Mucosa of descending colon (tissue), 3 donors: ENCODE data around the gene SUN2. TPM values are rescaled to one million over a fixed set of nuclear protein-coding genes. Genes with fewer than 3 reads are reported as not detected.
A peak's percentile ranks its signal among the peaks of the same experiment; 100 is the strongest.

Experiments used
- ATAC-seq: fragments of 200-7000 bp; cut with Tn5 transposase; one replicate; pipeline ENCODE4 v1.9.1; 2020; ENCODE audit warnings: mild to moderate bottlenecking, moderate library complexity
- DNase-seq, 3 donors: peaks; one replicate each; pipeline ENCODE4 v3.0.0-alpha.2; 2020
- H3K36me3 ChIP-seq: fragments of 200-600 bp; one replicate; pipeline ENCODE4 v1.8.0; 2021; ENCODE audit warnings: low read depth, mild to moderate bottlenecking
- H3K4me1 ChIP-seq: fragments of 200-600 bp; one replicate; pipeline ENCODE4 v1.8.0; 2021; ENCODE audit warnings: low read depth, mild to moderate bottlenecking
- H3K4me3 ChIP-seq: fragments of 200-600 bp; one replicate; pipeline ENCODE4 v1.8.0; 2021; ENCODE audit warnings: mild to moderate bottlenecking
- H3K9me3 ChIP-seq: fragments of 200-600 bp; one replicate; pipeline ENCODE4 v1.8.0; 2021; ENCODE audit warnings: mild to moderate bottlenecking
- intact Hi-C, 2 donors: fragments of 100-400 bp; cut with DNase I in 1 of 2; cut with micrococcal nuclease in 1 of 2; formaldehyde crosslinking; loops; one replicate each; pipeline versions ENCODE4 v1.11.0 to v1.11.1; 2022; cut with DNase I, micrococcal nuclease
- total RNA-seq, 3 donors: library from RNA; stranded (reverse); fragmentation: NEBNext Ultra II Directional in 2 of 3; extraction: Animal tissue kit (Norgen Biotek cat#: 25700) in 2 of 3; gene quantifications; one replicate each; pipeline versions ENCODE4 v1.2.1 to v1.2.4, GENCODE V29; 2021 to 2023
- TF ChIP-seq, protein P1 (sequence below): fragments of 200-600 bp; IDR thresholded peaks from one replicate; pipeline ENCODE4 v1.8.0; 2022; ENCODE audit warnings: antibody characterized with exemption, mild to moderate bottlenecking
- donor health status: DM: no; HTN: no; CAD: no; lungs with moderate emphysema.
- donor health status: DM: no; HTN: no; CAD: no.
- donor health status: DM: no; HTN: yes; CAD: no.

Gene SUN2
- total RNA-seq, 3 donors from 2014 or later = 130 to 235 (median 181) TPM

DNA sequence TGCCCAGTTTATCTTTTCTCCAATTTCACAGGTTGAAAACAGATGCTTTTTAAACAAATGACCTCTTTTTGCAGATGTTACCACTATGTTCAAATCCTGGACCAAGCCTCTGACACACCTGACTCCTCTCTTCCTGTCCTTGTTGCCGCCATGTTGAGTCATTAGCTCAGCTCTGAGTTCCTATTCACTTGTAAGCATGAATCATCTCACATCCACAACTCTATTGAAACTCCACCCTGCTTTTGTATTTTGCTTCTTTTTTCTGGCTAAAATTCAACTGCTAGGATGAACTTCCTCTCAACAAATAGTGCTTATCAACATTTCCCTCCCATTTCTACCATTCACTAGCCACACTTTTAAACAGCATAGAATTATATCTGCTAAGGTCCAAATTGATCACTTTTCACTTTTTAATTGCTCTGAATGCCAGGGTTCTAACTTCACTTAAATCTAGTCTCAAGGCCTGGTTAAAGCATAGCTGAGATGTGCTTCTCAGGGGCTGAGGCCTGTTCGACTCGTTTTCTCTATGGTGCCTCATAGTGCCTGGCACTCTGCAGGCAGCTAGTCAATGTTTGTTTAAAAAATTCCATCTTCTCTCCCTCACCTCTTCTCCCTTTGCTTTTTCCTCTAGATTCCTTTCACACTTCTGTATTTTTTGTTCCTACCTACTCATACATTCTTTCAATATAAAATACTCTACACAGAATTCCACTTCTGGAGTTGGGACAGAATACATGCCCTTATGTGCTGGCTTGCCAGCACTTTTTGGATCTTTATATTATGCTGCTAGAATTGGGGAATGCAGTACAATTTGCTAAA lies 59.0 kb downstream of the SUN2 start:
- DNase-seq (no peak), ATAC-seq (peak; percentile 7)
- Histone ChIP-seq H3K9me3 (no peaks in the 10 kb centered on the region), H3K4me1 (peaks cover 56% of the 10 kb centered on the region), H3K4me3 (no peak overlapping the region), H3K36me3 (no peaks in the 10 kb centered on the region)
- TF ChIP-seq, protein P1, sequence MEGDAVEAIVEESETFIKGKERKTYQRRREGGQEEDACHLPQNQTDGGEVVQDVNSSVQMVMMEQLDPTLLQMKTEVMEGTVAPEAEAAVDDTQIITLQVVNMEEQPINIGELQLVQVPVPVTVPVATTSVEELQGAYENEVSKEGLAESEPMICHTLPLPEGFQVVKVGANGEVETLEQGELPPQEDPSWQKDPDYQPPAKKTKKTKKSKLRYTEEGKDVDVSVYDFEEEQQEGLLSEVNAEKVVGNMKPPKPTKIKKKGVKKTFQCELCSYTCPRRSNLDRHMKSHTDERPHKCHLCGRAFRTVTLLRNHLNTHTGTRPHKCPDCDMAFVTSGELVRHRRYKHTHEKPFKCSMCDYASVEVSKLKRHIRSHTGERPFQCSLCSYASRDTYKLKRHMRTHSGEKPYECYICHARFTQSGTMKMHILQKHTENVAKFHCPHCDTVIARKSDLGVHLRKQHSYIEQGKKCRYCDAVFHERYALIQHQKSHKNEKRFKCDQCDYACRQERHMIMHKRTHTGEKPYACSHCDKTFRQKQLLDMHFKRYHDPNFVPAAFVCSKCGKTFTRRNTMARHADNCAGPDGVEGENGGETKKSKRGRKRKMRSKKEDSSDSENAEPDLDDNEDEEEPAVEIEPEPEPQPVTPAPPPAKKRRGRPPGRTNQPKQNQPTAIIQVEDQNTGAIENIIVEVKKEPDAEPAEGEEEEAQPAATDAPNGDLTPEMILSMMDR = no peak
- intact Hi-C loops = no loop called here

DNA sequence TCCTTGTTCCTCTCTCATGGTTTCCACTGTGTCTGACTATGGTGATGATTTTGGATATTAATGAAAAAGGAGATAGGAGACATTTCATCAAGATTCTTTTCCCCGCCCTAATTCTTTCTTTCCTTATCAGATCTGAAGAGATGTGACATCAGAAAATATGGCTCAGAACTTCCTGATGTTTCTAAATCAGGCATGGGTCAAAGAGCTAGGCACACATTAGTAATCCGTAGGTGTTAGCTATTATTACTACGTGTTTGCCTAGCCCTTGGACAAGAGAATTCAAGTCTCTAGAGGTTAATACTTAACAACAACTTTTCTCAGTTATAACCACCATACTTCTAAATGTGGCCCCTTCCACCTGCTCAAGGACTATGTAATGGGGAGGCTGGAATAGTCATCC lies 60.9 kb downstream of the SUN2 start:
- no peaks in the 10 kb centered on the region for H3K36me3 ChIP-seq
- peaks cover 65% of the 10 kb centered on the region for H3K4me1 ChIP-seq
- DNase-seq (no peak), ATAC-seq (peak; percentile 60)
- intact Hi-C loops = no loop called here
- no peaks in the 10 kb centered on the region for H3K9me3 ChIP-seq
- no peak overlapping the region for H3K4me3 ChIP-seq
- TF ChIP-seq, protein P1 = no peak

DNA sequence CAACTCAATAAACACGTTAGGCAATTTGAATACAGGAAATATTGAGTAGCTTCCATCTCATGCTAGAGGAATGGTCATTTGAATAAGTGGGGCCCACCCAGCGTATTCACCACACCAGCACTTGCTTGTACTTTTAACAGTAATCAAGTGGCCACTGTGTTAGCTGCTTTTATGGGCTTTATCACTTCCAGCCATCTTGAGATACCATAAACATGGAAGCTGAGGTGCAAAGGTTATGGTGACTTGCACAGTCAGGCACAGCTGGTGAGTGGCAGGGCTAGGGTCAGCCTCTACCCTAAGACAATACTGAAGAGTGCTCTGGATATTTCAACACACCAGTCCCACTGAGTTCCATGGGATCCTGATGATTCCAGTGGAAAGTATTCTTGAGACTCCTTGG lies 61.7 kb downstream of the SUN2 start:
- Histone ChIP-seq H3K4me1 (peaks cover 65% of the 10 kb centered on the region), H3K4me3 (no peak overlapping the region), H3K9me3 (no peaks in the 10 kb centered on the region), H3K36me3 (no peaks in the 10 kb centered on the region)
- DNase-seq = peak; percentile 57 to 72 (median 68)
- intact Hi-C loops = no loop called here
- TF ChIP-seq, protein P1 = no peak
- ATAC-seq = peak; percentile 90

DNA sequence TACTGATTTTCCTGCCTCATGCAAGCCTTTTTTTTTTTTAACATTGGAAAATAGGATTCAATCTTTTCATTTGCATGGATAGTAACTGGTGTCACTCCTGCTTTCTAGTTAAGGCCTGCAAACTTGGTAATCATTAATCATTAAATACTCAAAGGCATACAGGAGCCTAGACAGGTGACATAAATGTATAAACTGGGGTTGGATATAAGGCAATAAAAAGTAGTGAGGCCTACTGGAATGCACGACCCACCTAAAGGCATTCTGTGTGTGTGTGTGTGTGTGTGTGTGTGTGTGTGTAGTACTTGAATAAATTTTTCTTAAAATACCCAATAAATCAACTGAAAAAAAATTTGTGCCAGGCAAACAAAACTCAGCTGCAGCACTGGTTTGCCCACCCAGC lies 66.1 kb downstream of the SUN2 start:
- H3K4me3 ChIP-seq = no peak overlapping the region
- H3K4me1 ChIP-seq = peaks cover 33% of the 10 kb centered on the region
- peaks cover 4% of the 10 kb centered on the region for H3K36me3 ChIP-seq
- TF ChIP-seq, protein P1 = no peak
- DNase-seq = peak in 1 of 3 donors; percentile 54
- intact Hi-C loops = no loop called here
- peak; percentile 40 for ATAC-seq
- no peaks in the 10 kb centered on the region for H3K9me3 ChIP-seq

DNA sequence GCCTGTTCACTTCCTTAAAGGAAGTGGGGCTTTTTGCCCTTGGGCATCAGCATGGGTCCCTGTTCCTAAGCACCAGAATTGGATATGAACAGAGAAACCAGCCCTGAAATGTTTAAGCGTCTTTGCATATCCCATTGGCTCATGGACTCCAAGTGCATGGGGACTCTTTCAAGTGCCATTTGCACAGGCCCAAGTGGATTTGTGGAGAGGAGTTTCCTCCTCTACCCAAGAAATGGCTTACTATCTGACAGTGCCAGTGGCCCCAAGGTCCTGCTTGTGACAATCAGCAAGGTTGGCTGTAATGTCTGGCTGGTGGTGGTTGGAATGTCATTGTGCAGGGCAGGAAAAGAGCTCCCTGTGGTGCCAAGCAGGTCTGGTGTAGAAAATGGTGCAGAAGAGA lies 70.0 kb downstream of the SUN2 start:
- DNase-seq (no peak), ATAC-seq (no peak)
- H3K9me3 ChIP-seq = no peaks in the 10 kb centered on the region
- H3K36me3 ChIP-seq = peaks cover 4% of the 10 kb centered on the region
- TF ChIP-seq, protein P1 = no peak
- H3K4me1 ChIP-seq = peaks cover 18% of the 10 kb centered on the region
- no peak overlapping the region for H3K4me3 ChIP-seq
- intact Hi-C loops = no loop called here
